Right lobe of liver (tissue), 6 donors: Measurements from ENCODE around the gene ANAPC5. TPM values are rescaled to one million over a fixed set of nuclear protein-coding genes. Genes with fewer than 3 reads are reported as not detected.
"Not testable (repeated sequence)": the region's sequence is repeated elsewhere in the genome, so short reads cannot be mapped to it uniquely, and the experiment has no call there.

Experiments used
- ATAC-seq, 4 donors: fragments of 200-7000 bp; cut with Tn5 transposase; one replicate each; pipeline ENCODE4 v1.9.1; 2020; ENCODE audit warnings: mild to moderate bottlenecking in 4 of 4, moderate library complexity in 4 of 4
- DNase-seq, 3 donors: peaks; one replicate each; pipeline ENCODE4 v3.0.0-alpha.2; 2020
- H3K27ac ChIP-seq, 3 donors: fragments of 200-600 bp; one replicate each; pipeline ENCODE4 v1.8.0; 2022
- H3K27me3 ChIP-seq, 2 donors: fragments of 200-600 bp; one replicate each; pipeline ENCODE4 v1.8.0; 2022
- H3K36me3 ChIP-seq, 4 donors: fragments of 200-600 bp; sonication (generic) in 1 of 4; one replicate each; pipeline versions ENCODE4 v1.5.1 to v1.8.0; 2017 to 2022; ENCODE audit warnings: control low read depth in 1 of 4
- H3K4me1 ChIP-seq, 4 donors: fragments of 200-600 bp; sonication (generic) in 1 of 4; one replicate each; pipeline versions ENCODE4 v1.5.1 to v1.8.0; 2017 to 2022; ENCODE audit warnings: control low read depth in 1 of 4
- H3K4me3 ChIP-seq, 3 donors: fragments of 200-600 bp; one replicate each; pipeline ENCODE4 v1.8.0; 2022
- H3K9me3 ChIP-seq, 4 donors: fragments of 200-600 bp; sonication (generic) in 1 of 4; one replicate each; pipeline versions ENCODE4 v1.5.1 to v1.8.0; 2017 to 2022; ENCODE audit warnings: control low read depth in 1 of 4
- CTCF ChIP-seq, 4 donors: fragments of 200-600 bp in 3 of 4; fragments of 450-650 bp in 1 of 4; IDR thresholded peaks; one replicate each; pipeline versions ENCODE4 v1.5.1 to v1.8.0; 2016 to 2022; ENCODE audit warnings: antibody characterized with exemption in 4 of 4, mild to moderate bottlenecking in 2 of 4
- POLR2A ChIP-seq: fragments of 450-650 bp; IDR thresholded peaks from one replicate; pipeline ENCODE4 v1.6.1; 2017; ENCODE audit warnings: antibody characterized with exemption, mild to moderate bottlenecking
- WGBS: methylation state at CpG from one replicate; pipeline ENCODE4 v1.1.6; 2018; ENCODE audit warnings: low coverage, low lambda C conversion rate; ENCODE audit not compliant: insufficient coverage; ENCODE audit errors: missing lambda C conversion rate; 5-methylcytosine and 5-hydroxymethylcytosine counted together
- intact Hi-C, 2 donors: fragments of 100-400 bp; cut with DNase I; formaldehyde crosslinking; loops; one replicate each; pipeline versions ENCODE4 v1.11.2 to v1.14.1; 2022
- total RNA-seq, 6 experiments: library from RNA; depleted of rRNA in 2 of 6; stranded (reverse); fragments of >200 nt in 2 of 6; fragmentation: NEBNext Ultra II Directional in 3 of 6; extraction: Animal tissue kit (Norgen Biotek cat#: 25700) in 3 of 6; gene quantifications; one replicate each; pipeline versions ENCODE4 v1.1.0 to v1.2.4, GENCODE V29; 2016 to 2023
- donor health status: DM: no; HTN: yes; CAD: no.
- donor health status: DM: no; HTN: no; CAD: no.
- donor health status: DM: no; HTN: no; CAD: no.
- donor health status: DM: no; HTN: yes; CAD: no.
- donor health status: DM: no; HTN: yes; CAD: no.

The ANAPC5 gene
- total RNA-seq, 6 experiments from 2014 or later = 40.7 to 68.8 (median 49.8) TPM

GRCh38 chr12:121378736-121379135, 26.5 kb upstream of the ANAPC5 start:
- no peak overlapping the region for H3K4me3 ChIP-seq

GRCh38 chr12:121376754-121377697, 24.8 kb upstream of the ANAPC5 start:
- TF ChIP-seq POLR2A (no peak), CTCF (IDR thresholded peaks at IDR 0.05) (no peak)
- no peaks in the 10 kb centered on the region for H3K27me3 ChIP-seq
- no peaks in the 10 kb centered on the region for H3K36me3 ChIP-seq
- WGBS = 47% methylated on average over 8 of the region's 8 CpGs
- intact Hi-C loops = no loop called here
- no peak overlapping the region for H3K27ac ChIP-seq
- DNase-seq (no peak), ATAC-seq (peak; percentile 49 to 80 (median 78))
- H3K4me3 ChIP-seq = no peak overlapping the region
- H3K9me3 ChIP-seq = no peaks in the 10 kb centered on the region
- H3K4me1 ChIP-seq = peaks cover 0 to 7% (median 0%) of the 10 kb centered on the region in 4 donors

More at GRCh38 chr12:121378736-121379135, 26.5 kb upstream of the ANAPC5 start:
- TF ChIP-seq CTCF (IDR thresholded peaks at IDR 0.05) (no peak), POLR2A (no peak)
- WGBS = 74% methylated on average over 5 of the region's 5 CpGs
- DNase-seq (no peak), ATAC-seq (no peak)
- no peaks in the 10 kb centered on the region for H3K9me3 ChIP-seq
- H3K4me1 ChIP-seq = peaks cover 0 to 7% (median 0%) of the 10 kb centered on the region in 4 donors
- intact Hi-C loops = no loop called here
- no peaks in the 10 kb centered on the region for H3K27me3 ChIP-seq
- no peak overlapping the region for H3K27ac ChIP-seq
- H3K36me3 ChIP-seq = no peaks in the 10 kb centered on the region

- H3K9me3 ChIP-seq, H3K4me3 ChIP-seq, H3K27ac ChIP-seq, H3K4me1 ChIP-seq, DNase-seq, ATAC-seq, H3K36me3 ChIP-seq, intact Hi-C loops, H3K27me3 ChIP-seq: not testable (repeated sequence)
- WGBS = 68% methylated on average over 4 of the region's 14 CpGs
Observed at GRCh38 chr12:121374945-121375584, 22.9 kb upstream of the ANAPC5 start.

GRCh38 chr12:121374336-121374735, 22.1 kb upstream of the ANAPC5 start:
- intact Hi-C loops, ATAC-seq, DNase-seq: not testable (repeated sequence)

GRCh38 chr12:121373755-121374154, 21.5 kb upstream of the ANAPC5 start:
- intact Hi-C loops = no loop called here
- Histone ChIP-seq H3K9me3 (no peaks in the 10 kb centered on the region), H3K27me3 (no peaks in the 10 kb centered on the region), H3K4me1 (peaks cover 0 to 7% (median 0%) of the 10 kb centered on the region in 4 donors), H3K27ac (no peak overlapping the region), H3K36me3 (no peaks in the 10 kb centered on the region), H3K4me3 (no peak overlapping the region)
- DNase-seq (no peak), ATAC-seq (no peak)
- TF ChIP-seq POLR2A (no peak), CTCF (IDR thresholded peaks at IDR 0.05) (no peak)
- 92% methylated on average over 5 of the region's 6 CpGs for WGBS

More at GRCh38 chr12:121374336-121374735, 22.1 kb upstream of the ANAPC5 start:
- not testable (repeated sequence) for H3K27ac ChIP-seq, H3K4me1 ChIP-seq, H3K27me3 ChIP-seq, H3K4me3 ChIP-seq, H3K36me3 ChIP-seq, H3K9me3 ChIP-seq
- WGBS = no CpG with 5 or more reads among the region's 23 CpGs
